GM12875 (cell line): ENCODE measurements around the gene ENOX1.

Experiments used
- H3K4me3 ChIP-seq: one replicate; pipeline ENCODE4 v1.5.1; 2011; ENCODE audit warnings: low read depth, low read length, control low read depth
- CTCF ChIP-seq: IDR thresholded peaks from 2 replicates; pipeline ENCODE4 v1.5.1; 2011; ENCODE audit warnings: low read depth, mild to moderate bottlenecking, control low read depth, inconsistent platforms, low read length, moderate library complexity, borderline replicate concordance; ENCODE audit not compliant: insufficient read depth

The ENOX1 gene

GRCh38 chr13:43365039-43365344, 421.8 kb downstream of the ENOX1 start:
- TF ChIP-seq CTCF, result no peak
- no peak overlapping the region for H3K4me3 ChIP-seq

- H3K4me3 ChIP-seq, result no peak overlapping the region
- TF ChIP-seq CTCF, result no peak
Measured at GRCh38 chr13:43364210-43365038, 422.3 kb downstream of the ENOX1 start.

- TF ChIP-seq CTCF, result no peak
- H3K4me3 ChIP-seq, result no peak overlapping the region
Measured at GRCh38 chr13:43363156-43363953, 423.4 kb downstream of the ENOX1 start.

DNA sequence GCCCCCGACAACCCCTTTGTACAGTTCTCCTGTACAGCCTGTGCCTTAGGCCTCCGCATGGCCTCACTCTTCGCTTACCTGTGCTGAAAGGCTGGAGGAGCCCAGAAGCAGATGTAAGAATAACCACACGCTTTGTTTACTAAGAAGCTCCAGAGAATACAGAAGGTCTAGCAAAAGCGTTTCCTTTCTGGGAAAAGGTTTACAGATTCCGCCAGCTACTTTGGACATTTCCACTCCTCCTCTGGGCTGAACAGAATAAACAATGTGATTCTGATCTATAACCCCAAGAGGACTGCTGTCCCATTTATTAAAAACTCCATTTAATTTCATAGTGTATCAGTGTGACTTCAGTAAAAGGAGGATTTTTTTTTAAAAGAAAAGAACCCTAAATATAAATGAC, 424.2 kb downstream of the ENOX1 start:
- no peak overlapping the region for H3K4me3 ChIP-seq
- no peak for TF ChIP-seq CTCF

DNA sequence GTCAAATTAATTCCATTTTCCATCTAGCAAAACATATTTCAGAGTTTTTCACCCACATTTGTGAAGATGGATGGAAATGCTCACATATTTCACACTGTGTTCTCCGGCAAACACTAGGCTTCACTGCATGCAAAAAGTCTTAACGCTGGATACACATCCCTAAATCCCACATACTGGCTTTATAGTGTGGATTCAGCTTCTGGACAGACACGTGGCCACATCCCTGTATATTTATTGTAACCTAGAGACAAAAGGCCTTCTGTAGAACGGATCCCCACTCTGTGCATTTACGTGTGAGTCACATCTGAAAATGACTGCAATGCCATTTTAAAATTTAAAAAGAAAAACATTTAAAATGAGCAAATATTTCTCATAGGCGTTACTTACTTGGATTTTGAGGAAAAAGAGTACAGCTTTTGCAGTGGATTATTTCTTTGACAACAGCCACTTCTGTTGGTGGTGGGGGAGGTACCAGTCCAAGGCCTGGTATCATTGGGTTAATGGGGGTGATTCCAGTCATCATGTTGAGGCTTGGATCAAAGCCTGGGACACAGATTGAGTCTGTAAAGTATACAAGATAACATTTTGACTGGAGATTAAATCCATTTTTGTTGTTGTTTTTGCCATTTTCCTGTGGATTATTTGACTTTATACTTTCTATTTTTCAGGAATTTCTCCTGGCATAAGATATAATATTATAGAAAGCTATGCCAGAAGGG, 425.7 kb downstream of the ENOX1 start:
- H3K4me3 ChIP-seq, result no peak overlapping the region
- no peak for TF ChIP-seq CTCF

DNA sequence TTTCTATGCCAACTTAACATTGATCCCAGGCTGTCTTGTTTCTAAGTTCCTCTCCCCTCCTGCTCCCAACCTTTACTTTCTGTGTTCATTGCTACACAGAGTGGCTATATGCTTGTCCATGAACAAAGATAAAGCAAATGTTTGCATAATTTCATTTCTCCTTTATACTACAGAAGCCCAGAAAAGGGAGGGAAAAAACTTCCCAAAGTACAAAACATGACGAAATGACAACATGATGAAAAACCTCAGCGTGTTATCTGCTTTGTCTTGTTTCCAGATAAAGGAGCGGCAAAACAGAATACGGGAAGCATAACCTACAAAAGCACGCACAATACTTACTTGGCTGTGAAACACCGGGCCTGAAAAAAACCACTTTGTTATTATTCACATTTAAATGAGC, 426.6 kb downstream of the ENOX1 start:
- H3K4me3 ChIP-seq, result no peak overlapping the region
- no peak for TF ChIP-seq CTCF
